ENCODE results near the gene TMEM258.

The TMEM258 gene

GRCh38 chr11:61795459-61795858, 3.1 kb upstream of the TMEM258 start:
- H3K4me3 ChIP-seq (ENCODE audit: low read depth, low read length): no peak overlapping the region
- TF ChIP-seq, protein P1, sequence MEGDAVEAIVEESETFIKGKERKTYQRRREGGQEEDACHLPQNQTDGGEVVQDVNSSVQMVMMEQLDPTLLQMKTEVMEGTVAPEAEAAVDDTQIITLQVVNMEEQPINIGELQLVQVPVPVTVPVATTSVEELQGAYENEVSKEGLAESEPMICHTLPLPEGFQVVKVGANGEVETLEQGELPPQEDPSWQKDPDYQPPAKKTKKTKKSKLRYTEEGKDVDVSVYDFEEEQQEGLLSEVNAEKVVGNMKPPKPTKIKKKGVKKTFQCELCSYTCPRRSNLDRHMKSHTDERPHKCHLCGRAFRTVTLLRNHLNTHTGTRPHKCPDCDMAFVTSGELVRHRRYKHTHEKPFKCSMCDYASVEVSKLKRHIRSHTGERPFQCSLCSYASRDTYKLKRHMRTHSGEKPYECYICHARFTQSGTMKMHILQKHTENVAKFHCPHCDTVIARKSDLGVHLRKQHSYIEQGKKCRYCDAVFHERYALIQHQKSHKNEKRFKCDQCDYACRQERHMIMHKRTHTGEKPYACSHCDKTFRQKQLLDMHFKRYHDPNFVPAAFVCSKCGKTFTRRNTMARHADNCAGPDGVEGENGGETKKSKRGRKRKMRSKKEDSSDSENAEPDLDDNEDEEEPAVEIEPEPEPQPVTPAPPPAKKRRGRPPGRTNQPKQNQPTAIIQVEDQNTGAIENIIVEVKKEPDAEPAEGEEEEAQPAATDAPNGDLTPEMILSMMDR (IDR thresholded peaks at IDR 0.05; ENCODE audit: borderline replicate concordance, insufficient read depth, low read depth, low read length): no peak

DNA sequence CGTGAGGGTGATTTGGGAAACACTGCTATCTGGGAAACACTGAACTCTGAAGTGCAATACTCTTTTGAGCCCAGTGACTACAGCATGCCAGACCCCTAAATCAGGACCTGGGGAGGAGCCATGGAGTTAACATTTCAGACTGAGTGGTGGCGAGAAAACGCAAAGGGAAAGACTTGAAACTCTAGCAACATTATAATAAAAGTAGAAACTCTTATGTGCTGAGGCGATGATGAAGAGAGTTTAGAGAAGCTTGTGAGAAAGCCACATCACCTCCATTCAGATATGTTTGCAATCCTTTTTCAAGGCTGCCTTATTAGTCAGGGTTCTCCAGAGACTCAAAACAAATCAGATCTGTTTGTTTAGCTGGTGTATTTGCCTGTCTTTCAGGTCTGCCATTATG, 2.2 kb upstream of the TMEM258 start:
- TF ChIP-seq, protein P1 (IDR thresholded peaks at IDR 0.05; ENCODE audit: borderline replicate concordance, insufficient read depth, low read depth, low read length): no peak
- no peak overlapping the region for H3K4me3 ChIP-seq (ENCODE audit: low read depth, low read length)

DNA sequence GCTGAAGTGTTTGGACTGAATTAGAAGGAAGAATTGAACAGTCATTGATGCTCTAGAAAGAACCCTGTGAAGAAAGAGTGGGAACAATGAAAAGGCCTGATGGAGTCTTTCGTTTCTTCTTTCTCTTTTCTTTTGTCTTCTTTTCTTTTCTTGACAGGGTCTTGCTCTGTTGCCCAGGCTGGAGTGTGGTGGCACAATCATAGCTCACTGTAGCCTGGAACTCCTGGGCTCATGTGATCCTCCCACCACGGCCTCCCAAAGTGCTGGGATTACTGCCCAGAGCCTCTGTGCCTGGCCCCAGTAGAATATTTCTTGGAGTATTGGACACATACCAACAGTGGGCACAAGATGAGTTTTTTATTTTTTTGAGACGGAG, 1.4 kb upstream of the TMEM258 start:
- H3K4me3 ChIP-seq (ENCODE audit: low read depth, low read length): peak overlapping the region; percentile 81
- TF ChIP-seq, protein P1 (IDR thresholded peaks at IDR 0.05; ENCODE audit: borderline replicate concordance, insufficient read depth, low read depth, low read length): no peak

- peak overlapping the region; percentile 81 for H3K4me3 ChIP-seq (ENCODE audit: low read depth, low read length)
- TF ChIP-seq, protein P1 (IDR thresholded peaks at IDR 0.05; ENCODE audit: borderline replicate concordance, insufficient read depth, low read depth, low read length): no peak
These were observed 857 bp upstream of the TMEM258 start for GRCh38 chr11:61793083-61793828.

DNA sequence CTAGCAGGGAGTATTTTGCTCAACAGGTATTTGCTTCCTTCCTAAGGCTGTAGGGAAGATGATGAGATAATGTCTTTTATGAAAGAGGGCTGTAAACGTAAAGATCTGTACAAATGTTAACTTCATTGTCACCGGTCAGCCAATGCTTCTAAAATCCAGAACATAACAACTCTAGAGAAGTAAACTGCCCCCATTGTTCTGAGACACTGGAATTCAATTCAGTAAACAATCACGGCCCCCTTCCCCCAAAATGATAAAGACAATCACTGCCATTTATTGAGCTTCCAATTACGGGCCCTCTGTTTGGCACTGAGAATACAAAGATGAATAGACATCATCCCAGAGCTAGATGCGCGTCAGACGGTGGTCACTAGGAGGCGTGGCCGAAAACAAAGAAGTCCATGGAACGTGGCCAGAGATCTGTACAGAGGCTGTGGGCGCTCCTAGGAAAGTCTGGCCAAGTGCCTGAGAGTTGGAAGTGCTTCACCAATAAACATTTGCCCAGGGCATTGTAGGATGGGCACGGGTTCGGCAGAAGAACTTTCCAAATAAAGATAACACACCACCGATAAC, 576 bp downstream of the TMEM258 start:
- TF ChIP-seq, protein P1 (IDR thresholded peaks at IDR 0.05; ENCODE audit: borderline replicate concordance, insufficient read depth, low read depth, low read length): no peak
- H3K4me3 ChIP-seq (ENCODE audit: low read depth, low read length): peak overlapping the region; percentile 81

DNA sequence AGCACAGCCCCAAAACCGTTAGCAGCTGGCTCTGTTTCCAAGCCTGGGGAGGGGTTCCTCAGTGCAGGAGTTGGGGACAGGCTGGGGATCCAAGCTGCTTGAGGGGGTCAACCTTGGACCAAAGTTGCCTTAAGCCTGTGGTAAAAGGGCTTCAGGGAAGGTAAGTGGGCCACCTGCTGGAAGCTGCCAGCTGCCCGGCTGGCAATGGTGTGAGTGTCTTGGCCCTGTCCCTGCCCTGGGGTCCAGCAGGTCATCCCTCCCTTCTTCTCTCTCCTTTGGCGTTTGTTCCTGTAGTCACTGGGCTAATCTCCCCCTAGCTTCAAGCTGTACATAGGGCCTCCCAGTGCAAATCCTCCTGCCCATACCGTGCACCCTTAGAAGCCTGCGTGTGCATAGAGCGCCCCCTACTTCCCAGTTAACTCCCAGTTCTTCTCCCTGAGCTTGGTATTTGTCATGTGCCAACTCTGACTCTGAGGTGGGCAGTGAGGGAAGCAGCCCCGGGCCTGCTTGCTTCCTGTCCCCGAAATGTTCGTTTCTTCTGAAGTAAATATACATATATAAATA, 4.4 kb downstream of the TMEM258 start:
- TF ChIP-seq, protein P1 (IDR thresholded peaks at IDR 0.05; ENCODE audit: borderline replicate concordance, insufficient read depth, low read depth, low read length): peak; percentile 24; the same call in 1 of the 2 replicates
- no peak overlapping the region for H3K4me3 ChIP-seq (ENCODE audit: low read depth, low read length)
